ENCODE measurements around the gene HPGD. TPM values are rescaled to one million over a fixed set of nuclear protein-coding genes. Genes with fewer than 3 reads are reported as not detected.

The HPGD gene
- total and polyA plus RNA-seq, 7 donors: 0.40 to 6.5 (median 0.98) TPM

GRCh38 chr4:174534461-174534860, 12.2 kb upstream of the HPGD start:
- Histone ChIP-seq H3K27me3 (ENCODE audit: insufficient read depth in 3 of 3, low read length in 2 of 3) (peaks cover 0 to 3% (median 0%) of the 10 kb centered on the region in 3 donors), H3K27ac (no peak overlapping the region), H3K4me1 (no peaks in the 10 kb centered on the region), H3K36me3 (ENCODE audit: insufficient read depth in 1 of 2, low read depth in 1 of 2) (no peaks in the 10 kb centered on the region), H3K4me3 (no peak overlapping the region), H3K9me3 (no peaks in the 10 kb centered on the region)
- no peak for ATAC-seq
- intact Hi-C loops (cut with DNase I): no loop called here
- WGBS, 3 donors: 65 to 75% (median 73%) methylated on average over 3 of the region's 3 CpGs
- DNase-seq: no peak
- no peak for TF ChIP-seq CTCF (IDR thresholded peaks at IDR 0.05)

- no peak overlapping the region for H3K27ac ChIP-seq
- H3K4me3 ChIP-seq: no peak overlapping the region
- intact Hi-C loops (cut with DNase I): no loop called here
- H3K27me3 ChIP-seq (ENCODE audit: insufficient read depth in 3 of 3, low read length in 2 of 3): peaks cover 0 to 3% (median 0%) of the 10 kb centered on the region in 3 donors
- no peak for DNase-seq
- ATAC-seq: no peak
- no peaks in the 10 kb centered on the region for H3K36me3 ChIP-seq (ENCODE audit: insufficient read depth in 1 of 2, low read depth in 1 of 2)
- no peaks in the 10 kb centered on the region for H3K4me1 ChIP-seq
- no peak for TF ChIP-seq CTCF (IDR thresholded peaks at IDR 0.05)
- no peaks in the 10 kb centered on the region for H3K9me3 ChIP-seq
These were observed 10.2 kb upstream of the HPGD start for GRCh38 chr4:174532445-174532844.

- H3K9me3 ChIP-seq: no peaks in the 10 kb centered on the region
- H3K27ac ChIP-seq: no peak overlapping the region
- H3K36me3 ChIP-seq (ENCODE audit: insufficient read depth in 1 of 2, low read depth in 1 of 2): no peaks in the 10 kb centered on the region
- intact Hi-C loops (cut with DNase I): no loop called here
- H3K4me3 ChIP-seq: no peak overlapping the region
- peaks cover 0 to 3% (median 0%) of the 10 kb centered on the region in 3 donors for H3K27me3 ChIP-seq (ENCODE audit: insufficient read depth in 3 of 3, low read length in 2 of 3)
- no peak for TF ChIP-seq CTCF (IDR thresholded peaks at IDR 0.05)
- no peaks in the 10 kb centered on the region for H3K4me1 ChIP-seq
- ATAC-seq (no peak), DNase-seq (no peak)
These were observed 9.2 kb upstream of the HPGD start for GRCh38 chr4:174531486-174531885.

GRCh38 chr4:174528226-174528625, 5.9 kb upstream of the HPGD start:
- Histone ChIP-seq H3K4me3 (no peak overlapping the region), H3K27me3 (ENCODE audit: insufficient read depth in 3 of 3, low read length in 2 of 3) (peaks cover 0 to 5% (median 0%) of the 10 kb centered on the region in 3 donors), H3K4me1 (no peaks in the 10 kb centered on the region), H3K36me3 (ENCODE audit: insufficient read depth in 1 of 2, low read depth in 1 of 2) (no peaks in the 10 kb centered on the region), H3K27ac (no peak overlapping the region), H3K9me3 (no peaks in the 10 kb centered on the region)
- intact Hi-C loops (cut with DNase I): no loop called here
- no peak for ATAC-seq
- TF ChIP-seq CTCF (IDR thresholded peaks at IDR 0.05): no peak
- no peak for DNase-seq
- WGBS, 3 donors: 81 to 96% (median 94%) methylated on average over 1 of the region's 1 CpG

GRCh38 chr4:174526731-174527130, 4.4 kb upstream of the HPGD start:
- H3K27me3 ChIP-seq (ENCODE audit: insufficient read depth in 3 of 3, low read length in 2 of 3): peaks cover 0 to 18% (median 0%) of the 10 kb centered on the region in 3 donors
- DNase-seq (no peak), ATAC-seq (no peak)
- TF ChIP-seq CTCF (IDR thresholded peaks at IDR 0.05): no peak
- H3K4me3 ChIP-seq: no peak overlapping the region
- no peaks in the 10 kb centered on the region for H3K9me3 ChIP-seq
- H3K27ac ChIP-seq: no peak overlapping the region
- intact Hi-C loops (cut with DNase I): no loop called here
- no peaks in the 10 kb centered on the region for H3K4me1 ChIP-seq
- no peaks in the 10 kb centered on the region for H3K36me3 ChIP-seq (ENCODE audit: insufficient read depth in 1 of 2, low read depth in 1 of 2)
- 84 to 91% (median 89%) methylated on average over 7 of the region's 7 CpGs for WGBS, 3 donors
